Activated CD8-positive, alpha-beta memory T cell treated with anti-CD3 and anti-CD28 coated beads for 48 hours (primary cell): ENCODE results near the gene SHROOM3.

Source experiments
- DNase-seq, 3 experiments: peaks; one replicate each; pipeline ENCODE4 v3.0.0-alpha.2; 2020; ENCODE audit warnings: low read depth in 2 of 3, low spot score in 2 of 3

The SHROOM3 gene

DNA sequence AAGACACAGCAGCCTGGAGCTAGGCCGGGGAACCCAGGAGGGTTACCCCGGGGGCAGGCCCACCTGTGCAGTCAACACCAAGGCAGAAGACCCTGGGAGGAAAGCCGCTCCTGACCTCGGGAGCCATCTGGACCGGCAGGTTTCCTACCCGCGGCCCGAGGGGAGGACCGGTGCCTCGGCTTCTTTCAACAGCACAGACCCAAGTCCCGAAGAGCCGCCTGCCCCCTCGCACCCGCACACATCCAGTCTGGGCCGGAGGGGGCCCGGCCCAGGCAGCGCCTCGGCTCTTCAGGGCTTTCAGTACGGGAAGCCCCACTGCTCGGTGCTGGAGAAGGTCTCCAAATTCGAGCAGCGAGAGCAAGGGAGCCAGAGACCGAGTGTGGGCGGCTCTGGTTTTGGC is 305.2 kb downstream of the SHROOM3 start:
- no peak for DNase-seq

- DNase-seq = no peak
Observed at GRCh38 chr4:76740866-76741662, 306.0 kb downstream of the SHROOM3 start.

- no peak for DNase-seq
Observed at GRCh38 chr4:76741663-76742020, 306.6 kb downstream of the SHROOM3 start.

- DNase-seq = no peak
Observed at GRCh38 chr4:76744241-76744921, 309.4 kb downstream of the SHROOM3 start.

DNA sequence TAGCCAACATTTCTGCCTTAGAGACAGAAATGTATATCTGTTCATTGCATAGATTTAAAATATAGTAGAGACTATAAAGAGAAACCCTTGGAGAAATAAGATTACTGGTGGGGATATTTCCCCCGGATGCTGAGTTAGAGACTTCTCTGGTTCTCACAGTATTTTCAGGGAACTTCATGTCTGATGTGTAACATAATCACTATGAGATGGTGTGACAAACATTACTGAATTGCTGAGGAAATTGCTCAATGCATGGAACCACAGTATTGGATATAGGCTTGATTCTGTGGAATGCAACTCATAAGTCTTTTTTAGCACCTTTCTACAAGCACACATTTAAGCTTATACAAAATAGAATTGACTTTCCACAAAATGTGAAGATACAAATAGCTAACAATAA is 310.2 kb downstream of the SHROOM3 start:
- DNase-seq = no peak

DNA sequence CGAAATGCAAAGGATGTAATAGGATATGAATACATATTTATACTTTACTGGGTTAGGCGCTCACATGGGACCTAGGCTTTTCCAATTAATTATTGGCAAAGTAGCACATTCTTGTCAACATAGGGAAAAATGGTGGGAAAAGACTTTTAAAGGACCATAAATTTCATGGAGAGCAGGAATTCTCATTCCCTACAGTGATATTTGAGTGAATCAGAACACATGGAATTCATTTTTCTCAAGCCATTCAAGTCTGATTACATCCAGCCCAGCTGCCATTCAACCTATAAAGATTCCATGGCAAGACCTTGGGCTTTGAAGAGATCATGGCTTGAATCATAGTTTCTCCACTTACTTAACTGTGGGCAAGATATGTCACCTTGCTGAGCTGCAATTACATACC is 312.5 kb downstream of the SHROOM3 start:
- DNase-seq = no peak

- DNase-seq = no peak
Observed at GRCh38 chr4:76748649-76749048, 313.6 kb downstream of the SHROOM3 start.

DNA sequence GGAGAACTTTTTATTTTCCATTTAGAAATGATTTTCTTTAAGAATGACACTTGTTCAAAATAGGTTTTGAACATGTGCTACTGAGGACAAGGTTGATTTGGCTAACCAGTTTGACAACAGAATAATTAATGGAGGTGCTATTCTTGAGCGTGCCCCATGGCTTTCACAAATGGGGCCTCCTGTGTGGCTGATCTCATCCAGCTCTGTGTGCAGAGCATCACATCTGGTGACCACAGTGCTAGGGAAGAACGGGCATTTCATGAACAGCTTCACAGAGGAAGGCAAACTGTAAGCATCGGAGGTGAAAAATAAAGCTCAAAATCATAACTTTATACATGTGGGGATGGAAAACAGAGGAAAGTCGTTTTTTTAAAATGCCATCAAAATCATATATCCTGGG is 314.3 kb downstream of the SHROOM3 start:
- DNase-seq = no peak

- DNase-seq = no peak
Observed at GRCh38 chr4:76750716-76751115, 315.7 kb downstream of the SHROOM3 start.

GRCh38 chr4:76751612-76752343 is 316.7 kb downstream of the SHROOM3 start:
- no peak for DNase-seq

DNA sequence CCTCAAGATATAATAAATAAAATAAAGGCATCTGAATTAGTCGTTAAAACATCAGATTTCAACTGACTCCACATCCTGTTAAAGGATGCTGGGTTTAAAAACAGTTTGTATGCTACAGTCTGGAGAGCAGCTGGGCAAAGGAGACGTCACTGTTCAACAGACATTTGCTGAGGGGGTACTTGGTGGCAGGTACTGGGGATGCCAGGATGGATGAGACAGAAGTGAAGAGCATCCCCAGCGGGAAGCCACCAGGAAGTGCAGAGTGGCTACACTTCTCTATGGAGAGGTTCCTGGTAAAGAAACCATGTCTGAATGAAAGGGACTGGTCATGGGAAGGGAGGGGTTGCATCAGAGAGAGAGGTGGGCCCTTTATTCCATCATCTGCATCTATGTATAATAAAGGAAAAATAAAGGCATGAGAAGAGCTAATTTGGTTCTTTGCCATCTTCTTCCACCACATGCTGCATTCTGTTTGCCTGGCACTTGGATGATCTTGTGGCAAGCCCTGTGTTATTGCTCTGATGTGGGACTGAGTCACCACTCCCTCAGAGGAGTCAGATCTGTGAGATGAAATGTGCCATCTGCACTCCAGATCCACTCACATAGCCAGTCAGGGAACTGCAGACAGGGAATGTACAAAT is 318.0 kb downstream of the SHROOM3 start:
- DNase-seq = no peak

DNA sequence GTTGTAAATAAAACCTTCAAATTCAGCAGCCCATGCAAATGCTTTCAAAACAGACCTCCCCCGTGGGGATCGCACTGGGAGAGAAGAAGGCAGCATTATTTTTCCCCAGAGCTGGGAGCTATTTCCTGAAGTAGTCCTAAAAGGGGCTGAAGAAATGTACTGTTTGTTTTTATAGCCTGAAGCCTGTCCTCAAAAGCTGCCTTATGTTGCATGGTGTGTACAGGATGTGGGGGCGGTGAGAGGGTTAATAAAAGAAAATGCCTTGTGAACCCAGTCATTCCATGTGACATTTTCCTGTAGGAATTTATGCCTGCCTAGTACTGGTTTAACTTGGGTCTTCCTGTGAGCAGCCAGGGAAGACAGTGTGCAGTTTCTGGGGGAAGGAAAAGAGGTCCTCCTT is 318.8 kb downstream of the SHROOM3 start:
- no peak for DNase-seq

GRCh38 chr4:76754439-76754838 is 319.4 kb downstream of the SHROOM3 start:
- DNase-seq = no peak

DNA sequence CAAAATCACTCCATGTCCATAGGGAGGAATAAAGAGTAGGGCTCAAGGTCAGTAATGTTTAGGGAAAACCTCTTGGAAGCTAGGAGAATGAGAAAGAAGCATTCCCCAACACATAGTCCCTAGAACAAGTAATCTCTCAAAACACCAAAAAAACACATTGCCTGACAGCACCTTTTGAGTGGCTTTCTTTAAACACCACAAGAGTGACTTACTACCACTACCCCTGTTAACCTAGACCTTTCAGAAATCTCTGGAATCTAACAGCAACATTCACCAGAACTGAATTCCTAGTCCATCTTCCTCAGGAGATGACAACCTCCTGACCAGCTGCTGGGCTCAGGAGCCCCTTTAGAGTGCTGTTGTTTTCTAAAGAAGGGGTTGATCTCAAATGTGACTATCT is 320.7 kb downstream of the SHROOM3 start:
- no peak for DNase-seq

DNA sequence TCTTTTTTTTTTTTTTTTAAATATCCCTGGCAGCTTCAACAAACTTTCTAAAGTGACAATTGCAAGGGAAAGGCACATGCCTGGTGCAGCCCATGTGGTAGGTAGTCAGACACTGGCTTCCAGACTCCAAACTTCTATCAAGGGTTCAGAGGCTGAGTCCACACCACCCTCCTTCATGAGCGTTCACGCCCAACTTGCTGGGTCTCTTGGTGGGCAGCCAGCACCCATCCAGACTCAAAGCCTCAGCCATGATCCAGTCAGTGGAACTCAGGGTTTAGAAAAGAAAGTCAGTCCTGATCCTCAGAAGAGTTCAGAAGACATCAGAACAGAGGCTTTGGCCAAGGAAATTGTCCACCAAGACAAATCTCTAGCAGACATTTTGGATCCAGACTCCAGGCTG is 321.4 kb downstream of the SHROOM3 start:
- no peak for DNase-seq

GRCh38 chr4:76757418-76757939 is 322.4 kb downstream of the SHROOM3 start:
- DNase-seq = no peak

DNA sequence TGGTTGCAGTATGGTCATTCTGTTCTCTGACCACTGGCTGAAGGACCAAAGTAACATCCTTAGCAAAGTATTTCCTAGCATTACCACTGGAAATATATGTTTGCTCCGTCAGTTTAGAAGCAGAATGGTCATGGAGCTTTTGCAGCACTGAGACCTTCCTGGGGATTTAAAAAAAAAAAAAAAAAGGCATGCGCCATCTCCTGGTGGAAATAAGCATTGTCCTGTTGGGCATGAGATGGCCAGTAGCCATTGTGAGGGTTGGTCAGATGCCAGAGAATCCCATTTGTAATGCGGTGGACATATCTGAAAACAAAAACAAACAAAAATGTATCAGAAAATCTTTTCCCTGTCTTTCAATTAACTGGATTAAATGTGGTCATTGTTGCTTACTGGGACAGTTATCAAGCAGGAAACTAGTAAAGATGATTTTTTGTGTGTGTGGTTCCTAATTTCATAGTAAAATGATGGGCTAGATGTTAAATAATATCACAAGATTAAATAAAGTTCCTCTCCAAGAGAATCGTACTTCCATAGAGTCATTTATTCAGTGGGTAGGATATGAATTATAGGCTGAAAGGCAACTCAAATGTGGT is 323.4 kb downstream of the SHROOM3 start:
- no peak for DNase-seq

GRCh38 chr4:76758996-76759395 is 324.0 kb downstream of the SHROOM3 start:
- DNase-seq = no peak

GRCh38 chr4:76760193-76760592 is 325.2 kb downstream of the SHROOM3 start:
- DNase-seq = no peak

DNA sequence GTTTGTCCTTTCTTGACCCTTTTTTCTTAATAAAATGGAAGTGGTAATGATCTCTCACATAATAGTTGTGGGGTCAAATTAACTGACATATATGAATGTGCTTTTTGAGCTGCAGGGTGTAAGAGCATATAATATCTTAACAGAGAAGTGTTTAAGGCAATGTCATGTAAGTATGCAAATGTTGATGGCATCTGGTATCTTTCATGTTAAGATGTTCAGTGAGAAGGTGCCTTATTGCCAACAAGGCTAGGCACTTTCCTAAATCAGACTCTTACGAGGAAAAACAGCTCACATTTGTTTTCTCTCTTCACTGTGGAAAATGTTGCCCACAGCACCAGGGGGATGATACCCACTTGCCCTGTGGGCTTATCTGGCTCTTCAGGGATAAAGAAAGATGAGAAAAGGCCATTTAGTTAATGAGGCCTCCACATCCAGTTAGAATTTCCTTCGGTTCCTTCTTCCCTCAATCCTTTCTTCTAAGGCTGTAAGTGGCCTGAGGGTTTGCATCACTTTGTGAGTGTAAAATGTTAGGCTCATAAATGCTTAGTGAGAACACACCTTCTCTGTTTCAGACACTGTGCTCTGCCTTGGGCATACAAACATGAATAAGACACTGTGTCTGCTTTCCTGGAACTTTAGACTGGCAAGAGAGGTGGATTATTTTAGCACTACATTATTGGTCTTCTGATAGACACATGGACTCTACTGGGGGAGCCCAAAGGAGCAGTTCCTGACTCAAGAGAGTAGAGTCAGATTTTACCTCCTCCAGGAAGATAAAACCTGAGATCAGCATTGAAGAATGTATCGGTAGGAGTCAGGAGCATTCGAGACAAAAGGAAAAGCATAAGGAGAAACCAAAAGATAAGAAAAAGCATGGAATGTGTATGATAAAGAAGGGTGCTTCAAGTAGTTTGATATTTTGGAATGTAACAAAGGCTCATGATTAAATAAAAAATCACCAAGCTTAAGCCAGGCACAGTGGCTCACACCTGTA is 327.4 kb downstream of the SHROOM3 start:
- no peak for DNase-seq
